Epithelial cell of prostate (primary cell): ENCODE data around the gene COX7A1.

Experiments
- DNase-seq: peaks from one replicate; pipeline ENCODE4 v3.0.0-alpha.2; 2011; ENCODE audit warnings: low read depth, low spot score
- H3K27ac ChIP-seq: fragments of 450-650 bp; 2 replicates; pipeline ENCODE4 v1.5.1; 2017; ENCODE audit warnings: mild to moderate bottlenecking

COX7A1 gene

GRCh38 chr19:36113894-36114720 is 38.1 kb downstream of the COX7A1 start:
- no peak for DNase-seq
- peak overlapping the region; percentile 76 for H3K27ac ChIP-seq

- no peak for DNase-seq
Measured at GRCh38 chr19:36113425-36113824, 38.8 kb downstream of the COX7A1 start.

DNA sequence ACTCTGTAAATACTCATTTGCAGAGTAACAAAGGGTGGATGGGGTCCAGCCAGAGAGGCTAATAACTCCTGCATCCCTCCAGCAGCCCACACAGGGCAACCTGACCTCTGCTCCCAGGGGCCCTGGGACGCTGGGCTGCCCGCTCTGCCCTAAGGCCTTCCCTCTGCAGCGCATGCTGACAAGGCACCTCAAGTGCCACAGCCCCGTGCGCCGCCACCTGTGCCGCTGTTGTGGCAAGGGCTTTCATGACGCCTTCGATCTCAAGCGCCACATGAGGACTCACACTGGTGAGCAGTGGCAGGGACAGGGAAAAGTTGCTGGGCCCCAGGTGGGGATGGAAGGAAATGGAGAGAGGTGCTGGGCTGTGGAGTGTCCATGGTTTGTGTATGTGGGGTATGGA is 39.6 kb downstream of the COX7A1 start:
- no peak for DNase-seq
- H3K27ac ChIP-seq: no peak overlapping the region

More at GRCh38 chr19:36113425-36113824, 38.8 kb downstream of the COX7A1 start:
- H3K27ac ChIP-seq: no peak overlapping the region

GRCh38 chr19:36111200-36111539 is 41.1 kb downstream of the COX7A1 start:
- H3K27ac ChIP-seq: no peak overlapping the region
- DNase-seq: no peak

GRCh38 chr19:36110487-36111199 is 41.6 kb downstream of the COX7A1 start, which contains the start of gene OVOL3:
OVOL3 (plus strand) TSS chr19:36111143; CDS start chr19:36111203, 60 bp downstream.
- H3K27ac ChIP-seq: no peak within 1 kb of the TSS
- DNase-seq: no peak

DNA sequence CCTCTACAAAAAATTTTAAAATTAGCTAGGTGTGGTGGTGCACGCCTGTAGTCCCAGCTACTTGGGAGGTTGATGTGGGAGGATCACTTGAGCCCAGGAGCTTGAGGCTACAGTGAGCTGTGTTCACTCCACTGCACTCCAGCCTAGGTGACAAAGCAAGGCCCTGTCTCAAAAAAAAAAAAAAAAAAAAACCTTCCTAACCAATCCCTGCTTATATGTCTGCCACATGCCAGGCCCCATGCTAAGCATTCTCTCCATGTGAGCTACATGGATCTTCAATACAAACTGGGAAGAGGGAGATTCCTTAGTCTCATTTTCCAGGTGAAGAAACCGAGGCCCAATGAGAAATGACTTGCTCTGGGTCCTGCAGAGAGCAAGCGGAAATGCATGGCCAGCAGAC is 43.6 kb downstream of the COX7A1 start:
- no peak for DNase-seq
- H3K27ac ChIP-seq: no peak overlapping the region

DNA sequence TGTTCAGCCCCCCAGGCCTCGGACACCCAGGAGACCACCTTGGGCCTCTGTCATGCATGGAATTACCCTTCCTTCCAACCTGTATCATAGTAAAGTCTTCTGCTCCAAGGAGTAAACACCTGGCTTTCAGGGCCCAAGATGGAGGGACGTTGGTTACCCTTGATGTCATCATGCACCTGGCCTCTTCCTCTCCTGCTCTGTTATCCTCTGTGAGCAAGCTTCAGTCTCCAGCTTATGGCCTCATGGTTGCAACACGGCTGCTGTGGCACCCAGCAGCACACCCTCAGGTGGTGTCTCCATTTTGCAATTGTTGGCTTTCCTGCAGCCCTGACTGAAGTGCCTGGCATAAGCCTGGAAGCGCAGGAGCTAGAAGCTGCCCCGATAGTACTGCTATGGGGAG is 45.3 kb downstream of the COX7A1 start:
- no peak overlapping the region for H3K27ac ChIP-seq
- no peak for DNase-seq

- H3K27ac ChIP-seq: no peak overlapping the region
- no peak for DNase-seq
Measured at GRCh38 chr19:36106441-36106840, 45.8 kb downstream of the COX7A1 start.

GRCh38 chr19:36103842-36104552 is 48.2 kb downstream of the COX7A1 start:
- DNase-seq: no peak
- no peak overlapping the region for H3K27ac ChIP-seq

GRCh38 chr19:36103040-36103626 is 49.1 kb downstream of the COX7A1 start:
- H3K27ac ChIP-seq: no peak overlapping the region
- DNase-seq: no peak

DNA sequence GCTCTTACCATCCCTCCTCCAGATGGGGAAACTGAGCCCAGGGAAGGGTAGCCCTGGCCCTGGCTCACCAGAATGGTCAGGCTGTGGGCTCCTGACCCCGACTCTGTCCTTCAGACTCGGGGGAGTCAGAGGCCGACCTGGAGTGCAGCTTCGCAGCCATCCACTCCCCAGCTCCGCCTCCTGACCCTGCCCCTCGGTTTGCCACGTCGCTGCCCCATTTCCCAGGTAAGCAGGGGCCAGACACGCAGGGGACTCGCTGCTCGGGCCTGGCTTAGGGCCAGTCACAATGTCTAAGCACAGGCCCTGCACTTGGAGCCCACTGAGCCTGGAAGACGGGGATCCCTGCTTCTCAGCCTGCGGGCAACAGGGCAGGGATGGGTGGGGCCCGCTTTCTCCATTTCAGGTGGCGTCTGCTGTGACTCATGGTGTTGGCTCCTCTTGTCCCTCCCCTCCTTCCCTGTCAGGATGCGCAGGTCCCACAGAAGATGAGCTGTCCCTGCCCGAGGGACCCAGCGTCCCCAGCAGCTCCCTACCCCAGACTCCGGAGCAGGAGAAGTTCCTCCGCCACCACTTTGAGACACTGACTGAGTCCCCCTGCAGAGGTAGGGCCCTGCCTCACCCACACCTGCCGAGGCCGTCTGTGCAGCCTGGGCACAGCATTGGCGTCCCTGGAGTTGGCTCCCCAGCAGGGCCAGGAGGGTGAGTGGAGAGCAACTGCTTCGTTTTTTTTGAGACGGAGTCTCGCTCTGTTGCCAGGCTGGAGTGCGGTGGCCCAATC is 50.5 kb downstream of the COX7A1 start:
- no peak overlapping the region for H3K27ac ChIP-seq
- no peak for DNase-seq
